HG02884 (cell line): ENCODE results near the gene MYB.
A peak's percentile ranks its signal among the peaks of the same experiment; 100 is the strongest.
"Not testable (repeated sequence)": the region's sequence is repeated elsewhere in the genome, so short reads cannot be mapped to it uniquely, and the experiment has no call there.

Experiments used
- ATAC-seq: cut with Tn5 transposase; IDR thresholded peaks from one replicate; pipeline ENCODE4 v1.9.1; 2021; ENCODE audit warnings: mild to moderate bottlenecking, moderate library complexity; ENCODE audit not compliant: unreplicated experiment

MYB gene

DNA sequence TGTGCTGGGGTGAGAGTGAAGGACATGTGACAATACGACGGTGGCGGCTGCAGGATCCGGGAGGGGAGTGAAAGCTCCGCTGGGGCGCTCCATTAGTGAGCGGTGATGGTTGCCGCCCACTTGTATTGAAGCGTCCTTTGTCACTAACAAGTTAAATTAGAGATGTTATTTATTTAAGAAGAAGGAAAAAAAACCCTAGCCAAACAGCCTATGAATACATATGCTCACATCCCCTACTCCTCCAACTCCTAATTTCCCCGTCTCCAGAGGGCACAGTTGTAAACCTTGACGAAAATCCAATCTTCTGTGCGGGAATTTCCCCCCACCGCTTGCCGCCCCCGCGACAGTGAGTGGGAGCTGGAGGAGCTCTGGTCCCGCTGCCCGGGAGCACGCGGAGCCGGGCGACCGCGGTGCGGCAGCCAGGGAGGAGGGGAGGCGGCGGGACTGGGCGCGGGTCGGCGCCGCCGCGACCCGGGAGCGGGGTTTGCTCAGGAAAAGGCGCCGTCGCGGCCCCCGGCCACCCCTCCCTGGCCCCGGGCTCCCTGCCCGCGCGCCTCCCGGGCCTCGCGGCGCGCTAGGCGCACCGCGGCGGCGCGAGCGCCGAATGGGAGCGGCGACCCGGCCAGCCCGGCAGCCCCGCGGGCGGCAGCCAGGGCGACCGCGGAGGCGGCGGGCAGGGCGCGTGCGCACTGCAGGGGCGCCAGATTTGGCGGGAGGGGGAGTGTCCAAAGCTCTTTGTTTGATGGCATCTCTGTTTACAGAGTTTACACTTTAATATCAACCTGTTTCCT lies at the start of gene MYB:
Gene MYB, plus strand, starts transcription at position 767 of the 791 bp plus-strand sequence. CDS start 206 bp downstream, outside the sequence.
- peak; percentile 32 for ATAC-seq

DNA sequence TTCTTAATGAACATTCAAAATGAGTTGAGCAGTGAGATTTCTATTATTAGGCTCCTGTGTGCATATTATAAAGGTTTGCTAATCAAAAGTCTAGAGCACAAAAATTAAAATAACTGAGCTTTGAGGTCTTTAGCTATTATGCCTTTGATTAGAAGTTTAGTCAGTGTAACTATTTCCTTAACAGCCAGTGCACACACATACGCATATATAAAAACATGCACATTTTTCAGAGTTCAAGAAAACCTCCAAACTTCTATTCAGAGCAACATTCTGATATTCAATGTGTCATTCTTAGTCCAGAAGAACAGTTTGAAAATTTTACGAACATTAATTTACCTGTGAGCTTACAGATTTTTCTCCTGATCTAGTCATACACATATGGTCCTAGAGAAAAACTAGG lies 48.3 kb upstream of the MYB start:
- no peak for ATAC-seq

DNA sequence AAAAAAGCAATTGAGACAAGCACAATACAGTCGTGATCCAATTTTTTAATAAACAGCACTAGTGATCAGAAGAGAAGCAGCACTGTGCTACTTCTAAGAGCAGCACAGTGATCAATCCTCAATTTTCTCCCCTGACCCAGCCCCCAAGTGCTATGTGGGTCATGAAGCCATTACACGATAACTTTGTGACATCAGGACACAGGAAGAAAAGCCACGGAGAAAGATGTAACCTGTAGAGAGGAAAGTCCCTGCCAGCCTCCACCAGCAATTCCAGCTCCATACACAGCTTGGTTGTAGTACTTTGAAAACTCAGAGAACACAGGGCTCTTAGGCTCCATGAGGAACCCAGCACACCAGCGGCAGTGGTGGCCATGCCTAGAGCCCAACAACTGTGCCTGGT lies 45.3 kb upstream of the MYB start:
- no peak for ATAC-seq

DNA sequence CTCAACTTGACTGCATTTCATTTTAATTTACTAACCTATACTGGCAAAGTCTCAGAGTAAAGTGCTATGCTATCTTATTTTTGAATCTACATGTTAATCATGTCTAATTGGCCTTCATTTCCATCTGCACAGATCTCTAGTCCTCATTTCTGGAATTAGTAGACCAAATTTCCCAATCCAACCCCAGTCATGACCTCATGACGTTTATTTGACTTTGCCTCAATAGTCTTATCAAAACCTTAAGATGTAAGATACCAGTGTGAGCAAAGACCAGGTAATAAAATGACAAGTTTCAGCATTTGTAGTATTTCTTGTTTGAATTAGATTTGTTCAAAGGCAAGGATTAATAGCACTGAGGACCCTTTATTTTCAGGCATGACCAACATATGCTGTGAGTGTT lies 43.3 kb upstream of the MYB start:
- no peak for ATAC-seq

DNA sequence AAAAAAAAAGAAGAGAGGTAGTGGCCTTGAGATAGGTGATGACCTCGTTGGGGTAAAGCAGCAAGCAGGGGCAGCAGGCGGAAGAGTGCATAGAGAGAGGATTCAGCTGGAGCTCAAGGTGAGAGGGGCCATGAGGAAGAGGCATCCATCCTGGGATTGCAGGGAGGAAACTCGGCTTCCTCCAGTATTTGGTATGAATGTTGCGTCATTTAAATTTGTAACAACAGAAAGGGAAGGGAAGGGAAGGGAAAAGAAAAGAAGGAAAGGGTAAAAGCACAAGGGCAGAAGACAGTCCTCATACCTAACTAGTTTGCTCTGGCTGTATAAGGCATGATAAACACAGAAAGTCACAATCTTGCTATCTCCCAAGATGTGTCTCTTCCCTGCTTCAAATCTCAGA lies 39.9 kb upstream of the MYB start:
- ATAC-seq = no peak

DNA sequence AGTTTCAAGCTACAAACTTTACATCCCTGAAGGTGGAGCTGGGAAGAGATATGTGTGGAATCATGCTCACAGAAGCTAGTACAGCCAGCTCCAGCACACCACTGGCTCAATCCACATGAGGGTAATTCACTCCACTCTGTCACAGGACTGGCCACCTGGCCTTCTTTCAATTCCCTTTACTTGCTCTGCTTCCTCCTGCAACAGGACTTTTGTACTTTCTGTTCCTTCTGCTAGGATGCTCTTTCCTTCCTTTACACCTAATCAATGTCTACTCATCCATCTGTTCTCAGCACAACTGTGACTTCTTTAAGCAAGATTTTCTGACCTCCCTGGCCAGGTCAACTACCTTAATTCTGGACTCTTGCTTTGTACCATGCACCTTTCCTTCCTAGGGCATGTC lies 39.4 kb upstream of the MYB start:
- no peak for ATAC-seq

DNA sequence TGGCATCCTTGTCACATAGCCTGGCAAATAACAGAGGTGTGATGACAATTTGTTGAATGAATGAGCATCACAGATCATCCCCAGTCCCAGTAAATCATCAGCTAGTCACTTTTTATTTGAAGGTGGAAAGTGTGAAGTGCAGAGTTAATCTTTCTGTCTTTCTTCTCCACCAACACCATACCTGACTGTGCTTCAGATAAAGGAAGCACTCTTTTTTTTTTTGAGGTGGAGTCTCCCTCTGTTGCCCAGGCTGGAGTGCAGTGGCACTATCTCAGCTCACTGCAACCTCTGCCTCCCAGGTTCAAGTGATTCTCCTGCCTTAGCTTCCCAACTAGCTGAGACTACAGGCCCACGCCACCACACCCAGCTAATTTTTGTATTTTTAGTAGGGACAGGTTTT lies 38.9 kb upstream of the MYB start:
- not testable (repeated sequence) for ATAC-seq

DNA sequence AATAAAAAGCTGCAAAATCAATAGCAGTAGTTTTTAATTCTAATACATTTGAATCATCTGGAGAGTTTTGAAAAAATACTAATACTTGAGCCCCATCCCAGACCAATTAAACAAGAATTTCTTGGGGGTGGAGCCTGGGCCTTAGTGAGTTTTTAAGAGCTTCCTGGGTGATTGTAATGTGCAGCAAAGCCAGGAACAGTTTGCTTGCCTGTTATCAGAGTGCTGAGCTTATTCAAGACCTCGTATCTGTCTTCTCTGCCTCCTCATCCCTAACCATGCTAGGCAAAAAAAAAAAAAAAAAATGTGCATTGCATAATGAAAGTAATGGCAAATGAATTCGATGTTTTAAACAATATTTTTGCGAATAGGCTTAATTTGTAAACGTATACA lies 36.4 kb upstream of the MYB start:
- no peak for ATAC-seq

DNA sequence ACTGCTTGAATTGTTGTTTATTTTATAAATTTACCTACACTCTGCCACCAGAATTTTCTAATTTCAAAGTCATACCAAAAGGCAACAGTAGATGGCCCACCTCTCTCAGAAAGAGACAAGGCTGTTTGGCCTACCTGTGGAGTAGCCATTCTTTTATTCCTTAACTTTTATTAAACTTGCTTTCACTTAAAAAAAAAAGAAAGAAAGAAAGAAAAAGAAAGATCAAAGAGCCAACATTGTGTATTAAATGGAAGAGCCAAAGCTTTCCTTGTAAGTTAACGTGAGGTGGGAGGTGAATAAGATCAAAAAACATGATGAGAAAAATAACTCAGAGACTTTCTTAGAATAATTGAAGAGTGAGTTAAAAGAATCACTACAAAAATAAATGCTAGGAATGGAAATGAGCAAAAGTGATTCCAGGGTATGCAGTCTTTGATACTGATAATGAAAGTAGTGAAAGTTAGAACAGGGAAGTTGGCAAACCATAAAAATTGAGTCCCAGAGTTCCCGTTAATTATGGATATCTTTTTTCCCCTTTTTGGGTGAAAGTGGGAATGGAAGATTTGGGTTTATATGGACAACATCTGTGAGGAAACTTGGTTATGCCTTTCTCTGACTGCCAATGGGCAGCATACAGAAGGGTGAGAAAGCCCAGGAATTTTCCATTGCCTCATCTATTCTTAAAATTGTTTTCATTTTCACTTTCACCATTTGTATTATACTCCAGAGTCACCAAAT lies 35.9 kb upstream of the MYB start:
- no peak for ATAC-seq

DNA sequence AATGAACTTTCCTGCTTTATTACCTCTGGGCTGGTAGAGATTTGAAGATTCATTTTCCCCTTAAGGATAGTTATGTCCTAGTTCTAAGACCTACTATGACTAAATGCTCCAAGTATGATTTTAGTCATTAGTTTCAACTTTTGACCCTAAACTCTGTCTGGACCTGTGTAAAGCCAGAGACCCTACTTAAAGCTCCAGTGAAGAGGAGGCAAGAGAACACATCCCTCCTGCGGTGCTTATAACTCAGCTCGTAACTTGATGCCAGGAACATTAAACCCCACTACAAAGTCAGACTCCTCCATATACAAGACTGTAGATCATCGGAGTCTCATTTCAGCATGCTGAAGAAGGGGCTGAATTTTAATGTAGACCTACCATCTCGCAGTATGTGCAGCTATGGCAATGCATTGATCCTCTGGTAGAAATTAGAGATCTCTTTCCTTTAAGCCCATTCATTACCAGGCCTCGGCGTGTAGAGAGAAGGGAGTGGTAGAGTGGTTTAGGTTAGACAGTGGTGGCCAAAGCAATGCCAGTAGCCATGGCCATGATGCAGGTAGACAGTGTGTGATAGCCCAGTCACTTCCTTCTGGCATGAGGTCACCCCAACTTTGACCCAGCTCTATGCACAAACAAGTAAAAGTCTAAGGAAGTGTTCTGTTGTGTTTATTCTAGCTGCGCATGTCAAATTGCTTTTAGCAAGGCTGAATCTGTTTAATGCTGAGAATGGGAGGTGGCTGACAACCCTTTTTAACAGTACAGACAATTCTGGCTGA lies 34.8 kb upstream of the MYB start:
- no peak for ATAC-seq

DNA sequence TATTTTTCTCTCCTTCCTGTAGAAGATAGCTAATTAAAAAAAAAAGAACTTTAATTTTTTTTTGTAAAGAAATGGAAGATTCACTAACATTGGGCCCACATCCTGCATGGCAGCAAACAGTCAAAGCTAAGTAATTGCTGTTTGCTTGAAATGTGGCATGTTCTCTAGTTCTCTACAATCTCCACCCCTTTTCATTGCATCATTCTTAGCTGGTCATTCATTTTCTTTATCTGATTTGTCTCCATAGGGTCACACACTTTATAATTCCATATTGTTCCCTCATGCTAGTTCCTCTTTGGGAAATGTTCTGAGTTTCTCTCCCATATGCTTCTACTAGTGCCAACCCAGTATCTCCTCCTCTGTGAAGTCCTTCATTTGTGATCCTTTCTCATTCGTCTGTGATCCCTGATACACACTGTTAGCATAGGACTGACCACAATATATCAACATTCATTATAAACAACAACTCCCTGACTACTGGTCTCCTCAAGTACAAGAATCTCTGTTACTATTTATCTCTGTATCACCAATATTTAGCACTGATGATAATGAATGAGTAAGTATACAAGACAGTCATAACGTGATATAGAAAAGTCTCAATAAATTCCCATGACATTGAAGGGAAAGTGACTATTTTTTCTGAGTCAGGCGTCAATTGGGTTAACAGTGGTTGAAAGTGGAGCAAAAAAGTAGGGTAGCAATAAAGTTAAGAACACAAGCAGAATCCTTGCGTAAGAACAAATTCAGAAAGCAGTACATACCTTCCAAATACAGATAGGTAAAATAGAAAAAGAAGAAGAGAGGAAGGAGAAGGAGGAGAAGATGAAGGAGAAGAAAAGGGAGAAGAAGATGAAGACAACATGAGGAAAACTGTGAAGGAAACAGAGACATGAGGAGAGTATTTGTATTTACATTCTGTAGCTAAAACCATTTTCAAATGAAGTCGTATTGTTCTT lies 33.2 kb upstream of the MYB start:
- no peak for ATAC-seq

DNA sequence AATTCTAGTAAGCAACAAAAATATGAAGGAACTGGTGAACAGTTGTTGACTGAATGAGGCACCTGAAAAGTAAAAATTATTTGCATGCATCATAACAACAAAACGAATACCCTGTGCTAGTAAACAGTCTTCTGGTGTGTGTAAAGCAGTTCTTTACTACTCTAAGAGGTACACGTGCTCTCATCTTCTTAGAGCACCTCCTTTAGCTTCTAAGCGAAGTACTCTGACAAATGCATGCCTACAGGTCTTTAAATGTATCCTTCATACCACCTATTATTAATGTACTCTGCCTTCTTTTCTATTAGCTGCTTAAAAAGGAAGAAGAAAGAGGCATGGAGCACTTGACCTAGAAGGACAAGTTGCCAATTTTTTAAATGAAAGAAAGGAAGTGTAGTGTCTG lies 32.2 kb upstream of the MYB start:
- no peak for ATAC-seq

DNA sequence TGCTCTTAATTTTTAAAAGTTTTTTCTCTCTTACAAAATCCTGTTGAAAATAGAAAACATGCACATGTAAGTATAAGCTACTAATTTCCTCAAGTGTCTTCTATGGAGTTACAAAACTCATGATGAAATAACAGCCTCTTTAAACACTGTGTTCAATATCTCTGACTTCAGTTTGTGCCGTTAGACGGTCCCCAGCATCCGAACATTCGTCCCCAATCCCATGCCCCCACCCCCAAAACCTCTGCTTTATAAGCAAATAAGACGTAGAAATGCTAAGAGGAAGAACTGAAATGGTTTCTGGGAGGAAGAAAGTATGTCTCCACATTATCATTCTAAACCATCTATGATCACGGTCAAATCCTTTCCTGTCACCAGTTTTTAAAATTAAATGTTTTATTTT lies 31.7 kb upstream of the MYB start:
- ATAC-seq = no peak

DNA sequence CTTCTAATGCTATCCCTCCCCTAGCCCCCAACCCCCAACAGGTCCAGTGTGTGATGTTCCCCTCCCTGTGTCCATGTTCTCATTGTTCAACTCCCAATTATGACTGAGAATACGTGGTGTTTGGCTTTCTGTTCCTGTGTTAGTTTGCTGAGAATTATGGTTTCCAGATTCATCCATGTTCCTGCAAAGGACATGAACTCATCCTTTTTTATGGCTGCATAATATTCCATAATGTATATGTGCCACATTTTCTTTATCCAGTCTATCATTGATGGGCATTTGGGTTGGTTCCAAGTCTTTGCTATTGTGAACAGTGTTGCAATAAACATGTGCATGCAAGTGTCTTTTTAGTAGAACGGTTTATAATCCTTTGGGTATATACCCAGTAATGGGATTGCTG lies 30.6 kb upstream of the MYB start:
- ATAC-seq = not testable (repeated sequence)

DNA sequence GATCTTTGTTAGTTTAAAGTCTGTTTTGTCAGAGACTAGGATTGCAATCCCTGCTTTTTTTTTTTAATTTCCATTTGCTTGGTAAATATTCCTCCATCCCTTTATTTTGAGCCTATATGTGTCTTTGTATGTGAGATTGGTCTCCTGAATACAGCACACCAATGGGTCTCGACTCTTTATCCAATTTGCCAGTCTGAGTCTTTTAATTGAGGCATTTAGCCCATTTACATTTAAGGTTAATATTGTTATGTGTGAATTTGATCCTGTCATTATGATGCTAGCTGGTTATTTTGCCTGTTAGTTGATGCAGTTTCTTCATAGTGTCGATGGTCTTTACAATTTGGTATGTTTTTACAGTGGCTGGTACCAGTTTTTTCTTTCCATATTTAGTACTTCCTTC lies 27.0 kb upstream of the MYB start:
- ATAC-seq = not testable (repeated sequence)

DNA sequence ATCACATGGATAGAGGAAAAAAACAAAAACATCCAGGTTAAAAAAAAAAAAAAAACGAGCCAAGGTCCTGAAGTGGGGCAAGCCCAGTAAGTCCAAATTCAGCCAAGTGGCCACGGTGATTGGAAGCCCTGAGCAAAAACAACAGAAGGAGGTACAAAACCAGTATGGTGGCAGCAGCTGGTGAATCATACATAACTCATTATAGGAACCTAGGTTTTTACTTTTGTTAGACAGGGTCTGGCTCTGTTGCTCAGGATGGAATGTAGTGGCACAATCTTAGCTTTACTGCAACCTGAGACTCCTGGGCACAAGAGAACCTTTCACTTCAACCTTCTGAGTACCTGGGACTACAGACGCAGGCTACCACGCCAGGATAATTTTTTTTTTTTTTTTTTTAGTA lies 22.7 kb upstream of the MYB start:
- no peak for ATAC-seq

DNA sequence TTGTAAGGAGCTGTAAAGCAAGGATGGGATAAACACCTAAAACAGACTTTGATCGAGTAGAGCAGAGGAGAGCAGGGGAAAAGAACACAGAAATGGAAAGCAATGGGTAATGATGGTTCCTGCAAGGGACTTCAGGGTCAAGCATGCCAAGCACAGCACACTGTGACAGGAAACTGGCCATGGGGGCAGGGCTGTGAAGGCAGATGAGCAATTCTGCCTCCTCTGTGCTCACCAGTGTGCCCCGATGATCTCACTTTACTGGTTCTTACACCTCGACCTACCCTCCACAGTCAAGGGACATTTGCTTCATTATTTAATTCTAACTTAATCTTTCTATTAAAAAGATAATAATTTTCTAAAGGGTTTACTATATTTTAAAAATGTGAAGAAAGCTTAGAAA lies 21.6 kb upstream of the MYB start:
- no peak for ATAC-seq

DNA sequence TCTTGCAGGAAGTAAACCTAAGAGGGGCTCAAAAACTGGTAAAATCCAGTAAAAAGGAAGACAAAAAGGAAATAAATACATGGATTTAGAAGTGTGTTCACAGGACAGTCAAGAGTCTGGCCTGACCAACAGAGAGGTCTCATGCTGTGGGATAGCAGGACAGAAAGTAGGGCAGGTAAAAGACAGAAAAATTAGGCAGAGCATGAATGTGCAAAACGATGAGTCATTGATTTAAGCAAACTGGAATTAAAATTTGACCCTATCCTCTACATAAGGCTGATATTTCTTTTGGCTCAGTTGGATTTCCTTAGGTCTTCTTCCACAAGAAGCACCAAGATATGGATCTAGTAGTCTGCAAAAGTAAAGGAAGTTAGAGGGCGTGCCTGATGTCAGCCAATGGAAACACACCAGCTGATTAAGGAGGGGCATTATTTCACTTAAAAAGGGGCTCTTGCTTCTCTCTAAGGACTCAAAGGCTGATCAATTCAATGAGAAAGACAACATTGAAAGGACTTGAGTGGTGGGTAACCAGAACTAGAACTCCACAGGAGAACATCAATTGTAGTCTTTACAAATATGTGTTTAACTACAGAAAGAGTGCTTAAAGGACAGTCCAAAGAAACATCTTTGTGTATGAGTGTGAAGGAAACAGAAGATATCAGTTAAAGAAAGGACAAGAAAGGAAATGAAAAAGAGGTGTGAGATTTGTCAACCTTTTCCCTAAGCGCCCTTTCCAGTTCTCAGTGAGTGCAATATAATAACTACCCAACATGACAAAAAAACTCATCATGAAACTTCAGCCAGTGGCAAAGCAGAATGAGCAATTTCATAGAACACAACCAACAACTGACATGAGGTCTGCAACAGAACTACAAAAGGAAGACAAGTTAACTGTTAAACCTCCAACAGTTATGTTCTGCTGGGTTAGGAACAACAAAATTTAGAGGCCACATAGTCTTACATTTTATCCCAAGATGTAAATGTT lies 19.4 kb upstream of the MYB start:
- ATAC-seq = no peak

DNA sequence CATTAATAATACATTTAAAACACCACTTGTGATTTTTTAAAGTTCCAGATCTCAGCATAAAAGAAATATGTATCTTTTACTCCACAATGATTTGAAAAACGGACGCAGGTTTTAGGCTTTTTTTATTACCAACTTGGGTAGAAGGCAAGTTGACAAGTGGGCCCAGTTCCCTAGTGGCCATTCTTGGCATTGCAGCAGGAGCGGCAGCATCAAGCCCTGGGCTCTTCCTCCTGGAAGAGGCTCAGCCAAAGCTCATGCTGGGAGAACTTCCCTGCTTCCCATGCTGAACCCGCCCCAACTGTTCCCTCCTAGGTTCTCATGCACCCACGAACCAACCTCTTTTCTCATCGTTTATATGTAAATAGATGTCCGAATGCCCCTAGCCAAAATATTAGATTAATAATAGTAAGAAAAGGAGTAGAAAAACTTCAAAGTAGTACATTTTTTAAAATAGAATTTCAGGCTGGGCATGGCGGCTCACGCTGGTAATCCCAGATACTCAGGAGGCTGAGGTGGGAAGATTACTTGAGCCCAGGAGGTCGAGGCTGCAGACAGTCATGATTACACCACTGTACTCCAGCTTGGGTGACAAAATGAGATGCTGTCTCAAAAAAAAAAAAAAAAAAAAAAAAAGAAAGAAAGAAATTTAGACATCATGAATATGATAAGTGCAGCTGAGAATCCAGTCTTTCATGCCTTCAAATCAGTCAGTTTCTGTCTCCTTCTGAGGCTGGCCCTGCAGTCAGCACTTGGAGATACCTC lies 18.2 kb upstream of the MYB start:
- no peak for ATAC-seq
